ENCODE data around the gene TAAR8.
"Not testable (repeated sequence)": the region's sequence is repeated elsewhere in the genome, so short reads cannot be mapped to it uniquely, and the experiment has no call there.

Gene TAAR8

GRCh38 chr6:132544826-132545225 is 7.6 kb upstream of the TAAR8 start:
- no peak for DNase-seq (ENCODE audit: low read depth, low spot score)

- no peak for DNase-seq (ENCODE audit: low read depth, low spot score)
Measured at GRCh38 chr6:132548746-132549463, 3.6 kb upstream of the TAAR8 start.

GRCh38 chr6:132551214-132551613 is 1.3 kb upstream of the TAAR8 start:
- DNase-seq (ENCODE audit: low read depth, low spot score), result no peak

- DNase-seq (ENCODE audit: low read depth, low spot score), result not testable (repeated sequence)
Measured at GRCh38 chr6:132560087-132560486, 7.6 kb downstream of the TAAR8 start.

GRCh38 chr6:132566404-132566803 is 13.9 kb downstream of the TAAR8 start:
- no peak for DNase-seq (ENCODE audit: low read depth, low spot score)

- no peak for DNase-seq (ENCODE audit: low read depth, low spot score)
Measured at GRCh38 chr6:132567566-132567965, 15.1 kb downstream of the TAAR8 start.

GRCh38 chr6:132568611-132569010 is 16.1 kb downstream of the TAAR8 start:
- DNase-seq (ENCODE audit: low read depth, low spot score), result no peak

GRCh38 chr6:132569170-132569569 is 16.7 kb downstream of the TAAR8 start:
- no peak for DNase-seq (ENCODE audit: low read depth, low spot score)

- no peak for DNase-seq (ENCODE audit: low read depth, low spot score)
Measured at GRCh38 chr6:132570221-132570777, 17.8 kb downstream of the TAAR8 start, which contains the start of gene TAAR6. Gene TAAR6, plus strand, starts transcription at chr6:132570322. Its CDS starts 0 bp downstream, at chr6:132570322.

GRCh38 chr6:132571774-132572173 is 19.3 kb downstream of the TAAR8 start:
- DNase-seq (ENCODE audit: low read depth, low spot score), result no peak

GRCh38 chr6:132584698-132585097 is 32.2 kb downstream of the TAAR8 start:
- no peak for DNase-seq (ENCODE audit: low read depth, low spot score)

- no peak for DNase-seq (ENCODE audit: low read depth, low spot score)
Measured at GRCh38 chr6:132587424-132587823, 35.0 kb downstream of the TAAR8 start.

GRCh38 chr6:132589454-132589853 is 37.0 kb downstream of the TAAR8 start, which contains the start of gene TAAR5:
Gene TAAR5, minus strand, starts transcription at chr6:132589741. Its CDS starts 55 bp downstream, at chr6:132589686.
- DNase-seq (ENCODE audit: low read depth, low spot score), result no peak

GRCh38 chr6:132590362-132590761 is 37.9 kb downstream of the TAAR8 start:
- DNase-seq (ENCODE audit: low read depth, low spot score), result no peak

- DNase-seq (ENCODE audit: low read depth, low spot score), result no peak
Measured at GRCh38 chr6:132592855-132593254, 40.4 kb downstream of the TAAR8 start.

GRCh38 chr6:132596201-132596600 is 43.7 kb downstream of the TAAR8 start:
- no peak for DNase-seq (ENCODE audit: low read depth, low spot score)

- DNase-seq (ENCODE audit: low read depth, low spot score), result no peak
Measured at GRCh38 chr6:132598473-132598872, 46.0 kb downstream of the TAAR8 start.

- DNase-seq (ENCODE audit: low read depth, low spot score), result not testable (repeated sequence)
Measured at GRCh38 chr6:132600900-132601299, 48.4 kb downstream of the TAAR8 start.
